HEK293T (cell line): ENCODE results near the gene ASIC5.

Experiments used
- BHLHE40 ChIP-seq: fragments of 450-650 bp; IDR thresholded peaks from 2 replicates; pipeline ENCODE4 v1.6.1; 2016; ENCODE audit warnings: mild to moderate bottlenecking, moderate library complexity, borderline replicate concordance
- FOXA1 ChIP-seq: fragments of 450-650 bp; IDR thresholded peaks from 2 replicates; pipeline ENCODE4 v1.6.1; 2016; ENCODE audit warnings: mild to moderate bottlenecking
- FOXM1 ChIP-seq: fragments of 450-650 bp; IDR thresholded peaks from 2 replicates; pipeline ENCODE4 v1.6.1; 2017; ENCODE audit warnings: mild to moderate bottlenecking, borderline replicate concordance
- HDGF ChIP-seq: fragments of 450-650 bp; IDR thresholded peaks from 2 replicates; pipeline ENCODE4 v1.6.1; 2017; ENCODE audit warnings: antibody characterized with exemption, borderline replicate concordance
- L3MBTL2 ChIP-seq: fragments of 450-650 bp; conservative IDR thresholded peaks from 2 replicates; pipeline ENCODE4 v1.6.1; 2016; ENCODE audit warnings: mild to moderate bottlenecking
- LEF1 ChIP-seq: fragments of 450-650 bp; IDR thresholded peaks from 2 replicates; pipeline ENCODE4 v1.6.1; 2017; ENCODE audit warnings: mild to moderate bottlenecking, borderline replicate concordance
- NFRKB ChIP-seq: fragments of 450-650 bp; IDR thresholded peaks from 2 replicates; pipeline ENCODE4 v1.6.1; 2016; ENCODE audit warnings: mild to moderate bottlenecking, moderate library complexity
- PKNOX1 ChIP-seq: fragments of 450-650 bp; IDR thresholded peaks from 2 replicates; pipeline ENCODE4 v1.6.1; 2016
- SP1 ChIP-seq: fragments of 450-650 bp; IDR thresholded peaks from 2 replicates; pipeline ENCODE4 v1.6.1; 2017
- SUZ12 ChIP-seq: fragments of 450-650 bp; IDR thresholded peaks from 2 replicates; pipeline ENCODE4 v1.6.1; 2016; ENCODE audit warnings: mild to moderate bottlenecking
- ZNF384 ChIP-seq: fragments of 450-650 bp; IDR thresholded peaks from 2 replicates; pipeline ENCODE4 v1.6.1; 2016

GRCh38 chr4:155849042-155849441 is 17.0 kb downstream of the ASIC5 start:
- TF ChIP-seq SUZ12 (no peak), LEF1 (no peak), FOXA1 (no peak), FOXM1 (no peak), BHLHE40 (no peak), SP1 (no peak), L3MBTL2 (no peak), ZNF384 (no peak), PKNOX1 (no peak), HDGF (no peak), NFRKB (no peak)
